Activated CD8-positive, alpha-beta T cell treated with anti-CD3 and anti-CD28 coated beads for 36 hours (primary cell): ENCODE measurements around the gene TRANK1. TPM values are rescaled to one million over a fixed set of nuclear protein-coding genes. Genes with fewer than 3 reads are reported as not detected.

Experiments
- ATAC-seq: fragments of 200-7000 bp; cut with Tn5 transposase; one replicate; pipeline ENCODE4 v1.10.0; 2021; ENCODE audit warnings: mild to moderate bottlenecking, moderate library complexity
- CTCF ChIA-PET: fragments of 350-600 bp; sonication (Branson Sonifier 250); formaldehyde crosslinking; loops from one replicate; lab custom pipeline; 2021; ENCODE audit warnings: antibody characterized with exemption; lab: Charles Lee
- POLR2A ChIA-PET: fragments of 350-600 bp; sonication (Branson Sonifier 250); formaldehyde crosslinking; loops from one replicate; lab custom pipeline; 2021; ENCODE audit warnings: antibody characterized with exemption; lab: Charles Lee
- DNase-seq: peaks from one replicate; pipeline ENCODE4 v3.0.0-alpha.2; 2020
- H3K27ac Mint-ChIP-seq: one replicate; pipeline ENCODE4 v1.8.0; 2021; ENCODE audit warnings: mild to moderate bottlenecking, mixed read lengths
- H3K27me3 Mint-ChIP-seq: one replicate; pipeline ENCODE4 v1.8.0; 2021; ENCODE audit warnings: mixed read lengths
- H3K36me3 Mint-ChIP-seq: one replicate; pipeline ENCODE4 v1.8.0; 2021; ENCODE audit warnings: low read depth, mixed read lengths
- H3K4me1 Mint-ChIP-seq: one replicate; pipeline ENCODE4 v1.8.0; 2021; ENCODE audit warnings: low read depth, mixed read lengths
- H3K4me3 Mint-ChIP-seq: one replicate; pipeline ENCODE4 v1.8.0; 2021; ENCODE audit warnings: mild to moderate bottlenecking, moderate library complexity, mixed read lengths
- H3K9me3 Mint-ChIP-seq: one replicate; pipeline ENCODE4 v1.8.0; 2021; ENCODE audit warnings: mixed read lengths
- intact Hi-C: fragments of 100-400 bp; cut with micrococcal nuclease; formaldehyde crosslinking; loops from one replicate; pipeline ENCODE4 v1.10.0; 2022
- total RNA-seq, 2 experiments: library from RNA; stranded (reverse); gene quantifications; one replicate each; pipeline ENCODE4 v1.2.3, GENCODE V29; 2021
- TF ChIP-seq, protein P1 (sequence below): fragments of 200-600 bp; IDR thresholded peaks from one replicate; pipeline ENCODE4 v1.8.0; 2022; ENCODE audit warnings: antibody characterized with exemption, mild to moderate bottlenecking

Gene TRANK1
- total RNA-seq, 2 experiments from 2014 or later, result 16.0 to 17.4 TPM

DNA sequence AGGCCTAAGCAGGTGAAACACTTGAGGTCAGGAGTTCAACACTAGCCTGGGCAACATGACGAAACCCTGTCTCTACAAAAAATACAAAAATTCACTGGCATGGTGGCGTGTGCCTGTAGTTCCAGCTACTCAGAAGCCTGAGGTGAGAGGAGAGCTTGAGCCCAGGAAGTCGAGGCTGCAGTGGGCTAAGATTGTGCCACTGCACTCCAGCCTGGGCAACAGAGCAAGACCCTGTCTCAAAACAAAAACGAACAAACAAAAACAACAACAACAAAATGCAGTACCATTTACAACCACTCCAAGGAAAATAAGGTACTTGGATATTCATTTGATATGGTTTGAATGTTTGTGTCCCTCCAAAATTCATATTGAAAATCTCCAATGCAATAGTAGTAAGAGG lies 15.6 kb upstream of the TRANK1 start:
- Mint-ChIP-seq H3K27ac (no peak overlapping the region), H3K9me3 (no peaks in the 10 kb centered on the region), H3K27me3 (no peaks in the 10 kb centered on the region), H3K4me1 (peaks cover 21% of the 10 kb centered on the region), H3K4me3 (no peak overlapping the region), H3K36me3 (no peaks in the 10 kb centered on the region)
- intact Hi-C loops, result no loop called here
- no peak for ATAC-seq
- TF ChIP-seq, protein P1, sequence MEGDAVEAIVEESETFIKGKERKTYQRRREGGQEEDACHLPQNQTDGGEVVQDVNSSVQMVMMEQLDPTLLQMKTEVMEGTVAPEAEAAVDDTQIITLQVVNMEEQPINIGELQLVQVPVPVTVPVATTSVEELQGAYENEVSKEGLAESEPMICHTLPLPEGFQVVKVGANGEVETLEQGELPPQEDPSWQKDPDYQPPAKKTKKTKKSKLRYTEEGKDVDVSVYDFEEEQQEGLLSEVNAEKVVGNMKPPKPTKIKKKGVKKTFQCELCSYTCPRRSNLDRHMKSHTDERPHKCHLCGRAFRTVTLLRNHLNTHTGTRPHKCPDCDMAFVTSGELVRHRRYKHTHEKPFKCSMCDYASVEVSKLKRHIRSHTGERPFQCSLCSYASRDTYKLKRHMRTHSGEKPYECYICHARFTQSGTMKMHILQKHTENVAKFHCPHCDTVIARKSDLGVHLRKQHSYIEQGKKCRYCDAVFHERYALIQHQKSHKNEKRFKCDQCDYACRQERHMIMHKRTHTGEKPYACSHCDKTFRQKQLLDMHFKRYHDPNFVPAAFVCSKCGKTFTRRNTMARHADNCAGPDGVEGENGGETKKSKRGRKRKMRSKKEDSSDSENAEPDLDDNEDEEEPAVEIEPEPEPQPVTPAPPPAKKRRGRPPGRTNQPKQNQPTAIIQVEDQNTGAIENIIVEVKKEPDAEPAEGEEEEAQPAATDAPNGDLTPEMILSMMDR, result no peak
- CTCF ChIA-PET, result interaction anchor here (1.0 to 5.7 kb wide), 8 partner anchors 9 to 109 kb away, joined by 3 to 52 read pairs (median 31); no protein-coding TSS in a partner anchor
- no peak for DNase-seq
- POLR2A ChIA-PET, result no interaction called here

DNA sequence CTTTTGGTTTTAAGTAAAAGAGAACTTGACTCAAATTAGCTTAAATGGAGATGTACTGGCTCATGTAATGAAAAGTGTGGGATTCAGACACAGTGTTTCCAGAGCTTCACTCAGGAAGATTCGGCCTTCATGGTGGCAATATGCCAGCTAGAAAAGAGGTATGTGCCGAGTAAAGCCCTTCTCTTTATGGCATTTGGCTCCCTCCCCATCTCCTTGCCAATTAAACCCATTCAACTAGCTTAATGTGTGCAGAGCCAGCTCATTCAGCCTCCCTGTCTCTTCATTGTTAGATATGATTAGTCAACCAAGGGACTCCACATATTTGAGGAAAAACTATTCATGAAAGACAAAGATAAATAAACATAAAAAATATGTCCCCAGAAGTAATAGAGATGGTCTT lies 15.0 kb upstream of the TRANK1 start:
- TF ChIP-seq, protein P1, result no peak
- H3K27ac Mint-ChIP-seq, result no peak overlapping the region
- peaks cover 21% of the 10 kb centered on the region for H3K4me1 Mint-ChIP-seq
- ChIA-PET POLR2A (no interaction called here), CTCF (interaction anchor here (0.9 to 5.7 kb wide), 21 partner anchors 9 to 253 kb away, joined by 3 to 52 read pairs (median 13); partner anchors contain the start of genes EPM2AIP1 and MLH1)
- H3K27me3 Mint-ChIP-seq, result no peaks in the 10 kb centered on the region
- intact Hi-C loops, result loop anchor here (2.0 to 10.0 kb wide), 4 partner anchors 53 to 231 kb away; no protein-coding TSS in a partner anchor
- no peak for ATAC-seq
- no peak overlapping the region for H3K4me3 Mint-ChIP-seq
- DNase-seq, result no peak
- no peaks in the 10 kb centered on the region for H3K9me3 Mint-ChIP-seq
- no peaks in the 10 kb centered on the region for H3K36me3 Mint-ChIP-seq

DNA sequence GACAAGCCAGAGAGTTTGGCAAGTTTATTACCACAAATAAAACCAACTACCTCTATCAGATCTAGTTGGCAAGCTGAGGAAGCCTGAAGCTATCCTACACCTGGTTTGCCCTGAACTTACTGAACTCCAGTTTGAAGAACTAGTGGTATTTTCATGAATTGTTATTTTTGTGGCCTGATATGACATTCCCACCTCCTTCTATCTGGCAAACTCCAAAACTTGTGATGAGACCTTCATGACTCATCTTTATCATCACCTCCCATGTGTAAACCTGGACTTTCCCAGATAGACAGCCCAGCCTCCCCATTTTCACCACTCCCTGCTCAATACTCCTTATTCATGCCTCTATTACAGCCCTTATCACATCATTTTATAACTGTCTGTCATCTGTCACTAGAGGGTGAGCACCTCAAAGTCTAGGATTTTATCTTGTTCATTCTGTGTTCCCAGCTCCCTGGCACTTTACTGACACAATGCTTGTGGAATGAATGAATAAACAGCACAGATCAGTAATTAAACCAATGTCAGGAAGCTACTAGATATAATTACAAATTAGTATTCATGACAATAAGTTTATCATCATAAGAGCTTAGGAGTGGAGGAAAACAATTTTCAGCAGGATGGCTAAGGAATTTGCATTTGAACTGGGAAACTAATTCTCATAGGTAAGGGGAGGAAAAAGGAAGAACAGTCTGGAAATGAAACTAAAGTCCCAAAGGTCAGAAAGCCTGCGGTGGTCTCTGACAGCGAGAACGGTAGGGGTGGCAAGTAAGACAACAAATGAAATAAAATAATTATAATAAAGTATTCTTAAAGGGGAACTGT lies 13.2 kb upstream of the TRANK1 start:
- Mint-ChIP-seq H3K27ac (no peak overlapping the region), H3K9me3 (no peaks in the 10 kb centered on the region), H3K4me1 (peaks cover 21% of the 10 kb centered on the region), H3K27me3 (no peaks in the 10 kb centered on the region), H3K36me3 (no peaks in the 10 kb centered on the region), H3K4me3 (peak overlapping the region; percentile 4)
- POLR2A ChIA-PET, result interaction anchor here (0.6 to 1.2 kb wide), 4 partner anchors 27 to 625 kb away, joined by 3 to 7 read pairs (median 5); partner anchors contain the start of gene EPM2AIP1
- ATAC-seq (no peak), DNase-seq (no peak)
- TF ChIP-seq, protein P1, result no peak
- CTCF ChIA-PET, result interaction anchor here (0.6 to 5.7 kb wide), 62 partner anchors 9 to 363 kb away, joined by 3 to 52 read pairs (median 5); partner anchors contain the start of genes EPM2AIP1, MLH1 and TRANK1
- intact Hi-C loops, result loop anchor here (2.0 to 10.0 kb wide), 4 partner anchors 51 to 229 kb away; no protein-coding TSS in a partner anchor

DNA sequence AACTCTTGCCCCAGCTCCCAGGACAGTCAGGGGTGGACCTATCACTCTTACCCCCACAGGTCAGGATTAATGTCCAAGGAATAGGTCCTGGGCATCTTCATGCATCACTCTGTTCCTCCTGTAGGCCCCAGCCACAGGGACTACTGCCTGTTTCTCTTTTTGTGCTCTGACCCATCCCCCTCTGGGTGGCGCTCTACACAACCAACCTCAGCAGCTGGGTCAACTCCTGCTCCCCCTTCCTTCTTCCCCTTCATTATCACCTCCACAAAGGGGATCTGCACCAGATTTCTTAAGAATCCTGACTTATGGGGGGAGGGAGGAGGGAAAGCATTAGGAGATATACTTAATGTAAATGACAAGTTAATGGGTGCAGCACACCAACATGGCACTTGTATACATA lies 12.2 kb upstream of the TRANK1 start:
- TF ChIP-seq, protein P1, result no peak
- no peak for DNase-seq
- peaks cover 21% of the 10 kb centered on the region for H3K4me1 Mint-ChIP-seq

More for the DNA sequence above, 12.2 kb upstream of the TRANK1 start:
- Mint-ChIP-seq H3K9me3 (no peaks in the 10 kb centered on the region), H3K4me3 (no peak overlapping the region), H3K36me3 (no peaks in the 10 kb centered on the region), H3K27me3 (no peaks in the 10 kb centered on the region), H3K27ac (no peak overlapping the region)
- POLR2A ChIA-PET, result interaction anchor here (0.6 to 1.2 kb wide), 3 partner anchors 25 to 58 kb away, joined by 3 to 7 read pairs (median 7); no protein-coding TSS in a partner anchor
- intact Hi-C loops, result loop anchor here (5.0 to 10.0 kb wide), 2 partner anchors 50 to 162 kb away; no protein-coding TSS in a partner anchor
- no peak for ATAC-seq
- CTCF ChIA-PET, result interaction anchor here (0.6 to 5.7 kb wide), 14 partner anchors 9 to 364 kb away, joined by 3 to 52 read pairs (median 10); partner anchors contain the start of gene TRANK1
